A549 (cell line): ENCODE results near the gene MYLK2.

Source experiments
- RAD21 ChIP-seq, 2 experiments: fragments of >200 bp in 1 of 2; sonication (Bioruptor Twin) in 1 of 2; formaldehyde crosslinking in 1 of 2; IDR thresholded peaks in 1 of 2; conservative IDR thresholded peaks in 1 of 2; 2 replicates in 1 of 2; 3 replicates in 1 of 2; pipeline ENCODE4 v1.6.1; 2012 to 2018; ENCODE audit warnings: inconsistent platforms in 1 of 2
- TF ChIP-seq, protein P1 (sequence below): fragments of >200 bp; sonication (Bioruptor Twin); formaldehyde crosslinking; IDR thresholded peaks from 3 replicates; pipeline ENCODE4 v1.5.1; 2016
- TF ChIP-seq, protein P2 (sequence below): fragments of 150-350 bp; IDR thresholded peaks from 2 replicates; pipeline ENCODE4 v1.6.1; 2014; ENCODE audit warnings: low read depth, mild to moderate bottlenecking, low read length
- TF ChIP-seq, protein P3 (sequence below): fragments of 250-450 bp; sonication (Bioruptor Pico); IDR thresholded peaks from 2 replicates; pipeline ENCODE4 v1.5.0; 2021; ENCODE audit warnings: mild to moderate bottlenecking, moderate library complexity, borderline replicate concordance

DNA sequence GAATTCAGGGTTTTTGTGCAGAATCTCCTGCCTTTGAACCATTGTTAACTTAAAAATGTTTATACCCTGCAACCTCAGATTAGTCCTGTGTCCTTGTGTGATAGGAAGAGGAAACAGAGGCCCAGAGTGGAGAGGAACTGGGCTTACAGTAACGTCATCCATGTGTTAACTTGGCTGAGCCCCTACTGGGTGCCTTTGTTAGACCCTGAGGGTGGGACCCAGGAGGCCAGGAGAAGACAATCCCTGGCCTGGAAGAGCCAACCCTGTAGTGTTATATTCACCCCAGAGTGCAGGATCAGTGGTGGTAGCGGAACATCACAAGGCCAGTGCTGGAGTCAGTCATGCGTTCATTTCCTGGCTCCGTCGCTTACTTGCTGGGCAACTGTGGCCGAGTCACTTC, 10.6 kb downstream of the MYLK2 start:
- TF ChIP-seq, protein P1, sequence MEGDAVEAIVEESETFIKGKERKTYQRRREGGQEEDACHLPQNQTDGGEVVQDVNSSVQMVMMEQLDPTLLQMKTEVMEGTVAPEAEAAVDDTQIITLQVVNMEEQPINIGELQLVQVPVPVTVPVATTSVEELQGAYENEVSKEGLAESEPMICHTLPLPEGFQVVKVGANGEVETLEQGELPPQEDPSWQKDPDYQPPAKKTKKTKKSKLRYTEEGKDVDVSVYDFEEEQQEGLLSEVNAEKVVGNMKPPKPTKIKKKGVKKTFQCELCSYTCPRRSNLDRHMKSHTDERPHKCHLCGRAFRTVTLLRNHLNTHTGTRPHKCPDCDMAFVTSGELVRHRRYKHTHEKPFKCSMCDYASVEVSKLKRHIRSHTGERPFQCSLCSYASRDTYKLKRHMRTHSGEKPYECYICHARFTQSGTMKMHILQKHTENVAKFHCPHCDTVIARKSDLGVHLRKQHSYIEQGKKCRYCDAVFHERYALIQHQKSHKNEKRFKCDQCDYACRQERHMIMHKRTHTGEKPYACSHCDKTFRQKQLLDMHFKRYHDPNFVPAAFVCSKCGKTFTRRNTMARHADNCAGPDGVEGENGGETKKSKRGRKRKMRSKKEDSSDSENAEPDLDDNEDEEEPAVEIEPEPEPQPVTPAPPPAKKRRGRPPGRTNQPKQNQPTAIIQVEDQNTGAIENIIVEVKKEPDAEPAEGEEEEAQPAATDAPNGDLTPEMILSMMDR = no peak
- TF ChIP-seq, protein P2, sequence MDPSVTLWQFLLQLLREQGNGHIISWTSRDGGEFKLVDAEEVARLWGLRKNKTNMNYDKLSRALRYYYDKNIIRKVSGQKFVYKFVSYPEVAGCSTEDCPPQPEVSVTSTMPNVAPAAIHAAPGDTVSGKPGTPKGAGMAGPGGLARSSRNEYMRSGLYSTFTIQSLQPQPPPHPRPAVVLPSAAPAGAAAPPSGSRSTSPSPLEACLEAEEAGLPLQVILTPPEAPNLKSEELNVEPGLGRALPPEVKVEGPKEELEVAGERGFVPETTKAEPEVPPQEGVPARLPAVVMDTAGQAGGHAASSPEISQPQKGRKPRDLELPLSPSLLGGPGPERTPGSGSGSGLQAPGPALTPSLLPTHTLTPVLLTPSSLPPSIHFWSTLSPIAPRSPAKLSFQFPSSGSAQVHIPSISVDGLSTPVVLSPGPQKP = no peak
- TF ChIP-seq, protein P3, sequence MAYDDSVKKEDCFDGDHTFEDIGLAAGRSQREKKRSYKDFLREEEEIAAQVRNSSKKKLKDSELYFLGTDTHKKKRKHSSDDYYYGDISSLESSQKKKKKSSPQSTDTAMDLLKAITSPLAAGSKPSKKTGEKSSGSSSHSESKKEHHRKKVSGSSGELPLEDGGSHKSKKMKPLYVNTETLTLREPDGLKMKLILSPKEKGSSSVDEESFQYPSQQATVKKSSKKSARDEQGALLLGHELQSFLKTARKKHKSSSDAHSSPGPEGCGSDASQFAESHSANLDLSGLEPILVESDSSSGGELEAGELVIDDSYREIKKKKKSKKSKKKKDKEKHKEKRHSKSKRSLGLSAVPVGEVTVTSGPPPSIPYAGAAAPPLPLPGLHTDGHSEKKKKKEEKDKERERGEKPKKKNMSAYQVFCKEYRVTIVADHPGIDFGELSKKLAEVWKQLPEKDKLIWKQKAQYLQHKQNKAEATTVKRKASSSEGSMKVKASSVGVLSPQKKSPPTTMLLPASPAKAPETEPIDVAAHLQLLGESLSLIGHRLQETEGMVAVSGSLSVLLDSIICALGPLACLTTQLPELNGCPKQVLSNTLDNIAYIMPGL (CRISPR knock-in tag) = no peak
- TF ChIP-seq RAD21 (conservative IDR thresholded peaks at IDR 0.05 in 1 of 2, IDR thresholded peaks at IDR 0.05 in 1 of 2) = no peak
